GM23338 (cell line): Measurements from ENCODE around the gene CDC42BPB.

Experiments used
- CREB1 ChIP-seq: fragments of 250-450 bp; sonication (Bioruptor Pico); IDR thresholded peaks from 2 replicates; pipeline ENCODE4 v1.5.0; 2020; ENCODE audit warnings: low read depth, mild to moderate bottlenecking, moderate library complexity
- ETS1 ChIP-seq: IDR thresholded peaks from 2 replicates; pipeline ENCODE4 v1.6.1; 2016; ENCODE audit warnings: antibody characterized with exemption
- EZH2 ChIP-seq: fragments of 200-600 bp; sonication (generic); IDR thresholded peaks from one replicate; pipeline ENCODE4 v1.8.0; 2017; ENCODE audit warnings: antibody characterized with exemption, mild to moderate bottlenecking, low read depth; ENCODE audit not compliant: unreplicated experiment
- EZH2phosphoT487 ChIP-seq: fragments of 200-600 bp; sonication (generic); IDR thresholded peaks from one replicate; pipeline ENCODE4 v1.8.1; 2018; ENCODE audit warnings: antibody characterized with exemption; ENCODE audit not compliant: unreplicated experiment
- JUNB ChIP-seq: IDR thresholded peaks from one replicate; pipeline ENCODE4 v1.6.1; 2016; ENCODE audit warnings: antibody characterized with exemption; ENCODE audit not compliant: unreplicated experiment
- POLR2AphosphoS5 ChIP-seq: IDR thresholded peaks from 2 replicates; pipeline ENCODE4 v1.6.1; 2016; ENCODE audit warnings: antibody characterized with exemption, low read depth
- ZNF462 ChIP-seq: fragments of 250-450 bp; sonication (Bioruptor Pico); IDR thresholded peaks from 2 replicates; pipeline ENCODE4 v1.5.0; 2020; ENCODE audit warnings: mild to moderate bottlenecking, moderate library complexity
- TF ChIP-seq, protein P1 (sequence below), 2 experiments: fragments of 200-600 bp in 1 of 2; sonication (generic) in 1 of 2; conservative IDR thresholded peaks; 2 replicates each; pipeline versions ENCODE4 v1.5.1 to v1.6.1; 2016 to 2017; ENCODE audit warnings: antibody characterized with exemption in 2 of 2, low read depth in 2 of 2, mild to moderate bottlenecking in 2 of 2, moderate library complexity in 1 of 2
- TF ChIP-seq, protein P2 (sequence below): IDR thresholded peaks from one replicate; pipeline ENCODE4 v1.6.1; 2018; ENCODE audit warnings: antibody characterized with exemption; ENCODE audit not compliant: unreplicated experiment

GRCh38 chr14:103061482-103061976, 4.2 kb upstream of the CDC42BPB start:
- TF ChIP-seq EZH2 (no peak), POLR2AphosphoS5 (no peak), EZH2phosphoT487 (no peak), JUNB (no peak), ETS1 (no peak), CREB1 (CRISPR knock-in tag) (no peak), ZNF462 (no peak)
- TF ChIP-seq, protein P1, sequence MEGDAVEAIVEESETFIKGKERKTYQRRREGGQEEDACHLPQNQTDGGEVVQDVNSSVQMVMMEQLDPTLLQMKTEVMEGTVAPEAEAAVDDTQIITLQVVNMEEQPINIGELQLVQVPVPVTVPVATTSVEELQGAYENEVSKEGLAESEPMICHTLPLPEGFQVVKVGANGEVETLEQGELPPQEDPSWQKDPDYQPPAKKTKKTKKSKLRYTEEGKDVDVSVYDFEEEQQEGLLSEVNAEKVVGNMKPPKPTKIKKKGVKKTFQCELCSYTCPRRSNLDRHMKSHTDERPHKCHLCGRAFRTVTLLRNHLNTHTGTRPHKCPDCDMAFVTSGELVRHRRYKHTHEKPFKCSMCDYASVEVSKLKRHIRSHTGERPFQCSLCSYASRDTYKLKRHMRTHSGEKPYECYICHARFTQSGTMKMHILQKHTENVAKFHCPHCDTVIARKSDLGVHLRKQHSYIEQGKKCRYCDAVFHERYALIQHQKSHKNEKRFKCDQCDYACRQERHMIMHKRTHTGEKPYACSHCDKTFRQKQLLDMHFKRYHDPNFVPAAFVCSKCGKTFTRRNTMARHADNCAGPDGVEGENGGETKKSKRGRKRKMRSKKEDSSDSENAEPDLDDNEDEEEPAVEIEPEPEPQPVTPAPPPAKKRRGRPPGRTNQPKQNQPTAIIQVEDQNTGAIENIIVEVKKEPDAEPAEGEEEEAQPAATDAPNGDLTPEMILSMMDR (conservative IDR thresholded peaks at IDR 0.05; ENCODE audit: low read depth in 2 of 2) = no peak
- TF ChIP-seq, protein P2, sequence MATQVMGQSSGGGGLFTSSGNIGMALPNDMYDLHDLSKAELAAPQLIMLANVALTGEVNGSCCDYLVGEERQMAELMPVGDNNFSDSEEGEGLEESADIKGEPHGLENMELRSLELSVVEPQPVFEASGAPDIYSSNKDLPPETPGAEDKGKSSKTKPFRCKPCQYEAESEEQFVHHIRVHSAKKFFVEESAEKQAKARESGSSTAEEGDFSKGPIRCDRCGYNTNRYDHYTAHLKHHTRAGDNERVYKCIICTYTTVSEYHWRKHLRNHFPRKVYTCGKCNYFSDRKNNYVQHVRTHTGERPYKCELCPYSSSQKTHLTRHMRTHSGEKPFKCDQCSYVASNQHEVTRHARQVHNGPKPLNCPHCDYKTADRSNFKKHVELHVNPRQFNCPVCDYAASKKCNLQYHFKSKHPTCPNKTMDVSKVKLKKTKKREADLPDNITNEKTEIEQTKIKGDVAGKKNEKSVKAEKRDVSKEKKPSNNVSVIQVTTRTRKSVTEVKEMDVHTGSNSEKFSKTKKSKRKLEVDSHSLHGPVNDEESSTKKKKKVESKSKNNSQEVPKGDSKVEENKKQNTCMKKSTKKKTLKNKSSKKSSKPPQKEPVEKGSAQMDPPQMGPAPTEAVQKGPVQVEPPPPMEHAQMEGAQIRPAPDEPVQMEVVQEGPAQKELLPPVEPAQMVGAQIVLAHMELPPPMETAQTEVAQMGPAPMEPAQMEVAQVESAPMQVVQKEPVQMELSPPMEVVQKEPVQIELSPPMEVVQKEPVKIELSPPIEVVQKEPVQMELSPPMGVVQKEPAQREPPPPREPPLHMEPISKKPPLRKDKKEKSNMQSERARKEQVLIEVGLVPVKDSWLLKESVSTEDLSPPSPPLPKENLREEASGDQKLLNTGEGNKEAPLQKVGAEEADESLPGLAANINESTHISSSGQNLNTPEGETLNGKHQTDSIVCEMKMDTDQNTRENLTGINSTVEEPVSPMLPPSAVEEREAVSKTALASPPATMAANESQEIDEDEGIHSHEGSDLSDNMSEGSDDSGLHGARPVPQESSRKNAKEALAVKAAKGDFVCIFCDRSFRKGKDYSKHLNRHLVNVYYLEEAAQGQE = no peak
